Amygdala (tissue), 56 donors: Measurements from ENCODE around the gene ATAD3C.
A peak's percentile ranks its signal among the peaks of the same experiment; 100 is the strongest.
"Not testable (repeated sequence)": the region's sequence is repeated elsewhere in the genome, so short reads cannot be mapped to it uniquely, and the experiment has no call there.

ENCODE experiments used
- DNase-seq, 56 donors: peaks; one replicate each; lab custom pipeline; 2025; lab: John Stamatoyannopoulos, UW

The ATAD3C gene, protein sequence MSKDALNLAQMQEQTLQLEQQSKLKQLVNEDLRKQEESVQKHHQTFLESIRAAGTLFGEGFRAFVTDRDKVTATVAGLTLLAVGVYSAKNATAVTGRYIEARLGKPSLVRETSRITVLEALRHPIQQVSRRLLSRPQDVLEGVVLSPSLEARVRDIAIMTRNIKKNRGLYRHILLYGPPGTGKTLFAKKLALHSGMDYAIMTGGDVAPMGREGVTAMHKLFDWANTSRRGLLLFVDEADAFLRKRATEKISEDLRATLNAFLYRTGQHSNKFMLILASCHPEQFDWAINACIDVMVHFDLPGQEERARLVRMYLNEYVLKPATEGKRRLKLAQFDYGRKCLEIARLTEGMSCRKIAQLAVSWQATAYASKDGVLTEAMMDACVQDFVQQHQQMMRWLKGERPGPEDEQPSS

DNA sequence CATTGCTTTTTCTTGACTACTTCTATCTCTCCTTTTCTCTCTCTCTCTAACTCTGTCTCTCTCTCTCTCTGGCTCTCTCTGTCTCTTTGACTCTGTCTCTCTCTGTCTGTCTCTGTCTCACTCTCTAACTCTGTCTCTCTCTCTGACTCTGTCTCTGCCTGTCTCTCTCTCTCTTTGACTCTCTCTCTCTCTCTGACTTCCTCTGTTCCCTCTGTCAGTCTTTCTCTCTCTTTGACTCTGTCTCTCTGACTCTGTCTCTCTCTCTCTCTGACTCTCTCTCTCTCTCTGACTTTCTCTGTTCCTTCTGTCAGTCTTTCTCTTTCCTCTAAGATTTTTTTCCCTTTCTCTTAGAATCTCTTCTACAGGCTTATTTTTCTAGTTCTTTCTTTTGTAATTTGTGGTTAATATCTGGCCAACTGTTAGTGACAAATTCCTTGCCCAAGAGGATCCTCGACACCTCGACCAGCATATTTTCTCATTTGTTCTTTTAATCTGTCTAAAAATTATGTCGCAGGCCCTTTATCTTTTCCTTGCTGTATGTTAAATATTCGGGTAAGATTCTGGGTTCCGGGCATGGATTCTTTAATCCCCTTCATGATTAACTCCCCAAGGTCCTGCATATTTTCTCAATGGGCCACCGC is at the start of gene ATAD3C:
TSS of gene ATAD3C (plus strand) at position 591 of the 641 bp plus-strand sequence. CDS start 995 bp downstream, outside the sequence.
- no peak for DNase-seq

GRCh38 chr1:1399872-1400575 is 49.5 kb upstream of the ATAD3C start:
- DNase-seq: no peak

GRCh38 chr1:1400576-1401456 is 48.7 kb upstream of the ATAD3C start:
- no peak for DNase-seq

DNA sequence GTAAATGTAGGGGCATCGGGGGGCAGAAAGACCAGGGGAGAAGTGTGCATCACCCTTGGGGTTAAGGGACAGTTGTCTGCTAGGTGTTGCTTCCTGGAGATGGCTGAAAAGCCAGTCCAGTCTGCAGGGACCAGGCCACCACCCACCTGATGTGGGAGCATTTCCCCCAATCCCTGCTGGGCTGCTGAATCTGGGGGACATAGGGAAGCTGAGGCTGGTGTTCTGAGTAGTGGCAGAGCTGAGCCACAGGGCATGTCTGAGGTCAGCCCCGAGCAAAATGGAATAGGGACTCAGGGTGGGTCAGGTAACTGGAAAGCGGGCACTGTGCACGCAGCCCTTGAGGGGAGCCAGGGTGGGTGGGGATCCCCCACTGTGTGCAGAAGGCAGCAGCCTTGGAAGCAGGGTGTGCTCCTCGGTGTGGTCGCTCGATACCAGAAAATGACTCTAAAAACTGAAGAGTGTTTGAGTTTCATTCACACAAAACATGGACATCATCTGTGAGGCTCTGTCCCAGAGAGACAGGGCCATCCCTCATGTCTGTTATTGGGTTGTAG is 48.0 kb upstream of the ATAD3C start:
- DNase-seq: no peak

DNA sequence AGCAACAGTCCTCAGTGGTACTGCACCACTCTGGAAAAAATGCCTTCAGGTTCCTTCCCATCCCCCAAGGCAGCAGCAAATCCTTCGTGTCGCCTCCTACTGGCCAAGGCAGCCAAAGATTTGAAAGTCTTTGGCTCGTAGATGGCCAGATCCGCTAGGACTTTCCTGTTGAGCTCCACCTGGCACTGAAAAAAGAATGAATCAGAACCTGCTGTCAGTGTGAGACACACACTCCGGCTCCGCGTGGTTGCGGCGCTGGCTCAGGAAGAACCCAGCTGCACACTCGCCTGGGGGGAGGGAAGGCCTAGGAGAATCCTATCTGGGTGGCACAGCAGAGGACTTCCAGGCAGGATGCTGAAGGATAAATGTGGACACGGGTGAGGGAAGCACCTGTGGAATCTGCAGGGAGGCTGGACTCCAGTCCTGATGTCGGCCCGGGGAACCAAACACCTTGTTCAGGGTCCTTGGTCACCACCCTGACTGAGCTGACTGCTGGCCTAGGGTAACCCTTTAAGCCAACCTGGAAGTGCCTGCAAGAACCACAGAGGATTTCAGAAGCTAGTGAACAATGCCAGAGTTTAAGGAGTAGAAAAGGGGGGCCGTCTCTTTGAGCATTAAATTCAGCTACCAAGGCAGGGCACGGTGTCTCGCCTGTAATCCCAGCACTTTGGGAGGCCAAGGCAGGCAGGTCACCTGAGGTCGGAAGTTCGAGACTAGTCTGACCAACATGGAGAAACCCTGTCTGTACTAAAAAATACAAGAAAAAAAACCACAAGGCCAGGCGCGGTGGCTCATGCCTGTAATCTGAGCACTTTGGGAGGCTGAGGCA is 47.2 kb upstream of the ATAD3C start:
- no peak for DNase-seq

- DNase-seq: not testable (repeated sequence)
Measured at GRCh38 chr1:1402901-1403392, 46.5 kb upstream of the ATAD3C start.

GRCh38 chr1:1403653-1404052 is 45.8 kb upstream of the ATAD3C start:
- peak in 2 of 56 donors; percentile 30 to 43 for DNase-seq

DNA sequence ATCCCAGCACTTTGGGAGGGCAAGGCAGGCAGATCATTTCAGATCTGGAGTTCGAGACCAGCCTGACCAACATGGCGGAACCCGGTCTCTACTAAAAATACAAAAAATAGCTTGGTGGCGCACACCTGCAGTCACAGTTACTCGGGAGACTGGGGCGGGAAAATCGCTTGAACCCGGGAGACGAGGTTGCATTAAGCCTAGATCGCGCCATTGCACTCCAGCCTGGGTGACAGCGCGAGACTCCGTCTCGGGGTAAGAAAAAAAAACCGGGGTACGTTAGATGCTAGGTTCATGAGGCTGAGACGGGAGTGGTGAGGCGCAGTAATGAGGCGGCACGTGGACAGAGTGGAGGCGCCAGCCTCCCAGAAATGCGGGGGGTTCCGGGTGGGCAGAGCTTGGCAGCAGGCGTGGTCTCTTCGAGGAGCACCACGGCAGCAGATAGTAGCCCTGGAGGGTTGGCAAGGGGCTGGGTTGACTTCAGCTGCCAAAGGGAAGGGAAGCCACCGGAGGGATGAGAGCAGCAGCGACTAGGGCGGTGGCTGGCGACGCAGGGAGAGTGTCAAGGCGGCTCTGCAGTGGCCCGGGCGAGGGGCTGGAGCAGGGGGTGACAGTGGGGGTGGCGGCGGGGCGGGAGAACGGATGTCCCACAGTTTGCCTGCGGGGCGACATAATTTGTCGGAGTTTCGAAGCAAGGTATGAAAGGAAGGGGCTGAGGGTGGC is 43.2 kb upstream of the ATAD3C start:
- DNase-seq: no peak

GRCh38 chr1:1406821-1407635 is 42.5 kb upstream of the ATAD3C start, which contains the start of gene MRPL20:
Gene MRPL20, minus strand, starts transcription at chr1:1407293. Its CDS starts 76 bp downstream, at chr1:1407217.
- DNase-seq: peak; percentile 60 to 97 (median 88)

GRCh38 chr1:1407636-1408318 is 41.7 kb upstream of the ATAD3C start:
- DNase-seq: no peak

GRCh38 chr1:1410238-1410637 is 39.3 kb upstream of the ATAD3C start:
- not testable (repeated sequence) for DNase-seq

DNA sequence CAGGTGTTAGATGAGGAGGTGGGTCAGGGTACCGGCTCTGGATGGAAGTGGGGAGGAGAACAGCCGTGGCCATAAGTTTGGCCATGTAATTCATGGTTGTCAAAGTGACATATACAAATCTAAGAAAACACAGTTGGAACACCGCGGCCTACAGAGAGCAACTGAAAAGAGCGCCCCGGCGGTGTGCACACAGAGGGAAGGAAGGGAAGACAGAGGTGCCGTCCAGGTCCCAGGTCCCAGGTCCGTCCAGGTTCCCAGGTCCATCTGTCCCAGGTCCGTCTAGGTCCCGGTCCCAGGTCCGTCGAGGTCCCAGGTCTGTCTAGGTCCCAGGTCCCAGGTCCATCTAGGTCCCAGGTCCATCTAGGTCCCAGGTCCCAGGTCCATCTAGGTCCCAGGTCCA is 37.9 kb upstream of the ATAD3C start:
- no peak for DNase-seq

- not testable (repeated sequence) for DNase-seq
Measured at GRCh38 chr1:1412311-1412902, 37.1 kb upstream of the ATAD3C start.

DNA sequence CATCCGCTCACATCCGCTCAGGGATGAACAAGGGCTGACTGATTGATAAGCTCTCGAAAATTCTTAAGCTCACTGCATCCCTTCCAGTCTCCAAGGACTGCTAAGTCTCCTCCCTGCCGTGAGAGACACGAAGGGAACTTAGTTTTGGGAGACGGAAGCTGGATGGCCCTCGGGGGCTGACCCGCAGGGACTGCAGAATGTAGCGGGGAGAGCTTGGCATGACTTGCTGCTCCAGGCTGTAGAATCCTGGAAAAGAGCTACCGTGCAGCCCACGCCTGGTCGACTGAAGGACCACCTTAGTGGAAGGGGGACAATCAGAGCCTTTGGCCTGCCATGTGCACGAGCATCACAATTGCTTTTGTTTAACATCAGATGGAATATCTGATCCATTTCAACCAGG is 33.7 kb upstream of the ATAD3C start:
- DNase-seq: no peak

DNA sequence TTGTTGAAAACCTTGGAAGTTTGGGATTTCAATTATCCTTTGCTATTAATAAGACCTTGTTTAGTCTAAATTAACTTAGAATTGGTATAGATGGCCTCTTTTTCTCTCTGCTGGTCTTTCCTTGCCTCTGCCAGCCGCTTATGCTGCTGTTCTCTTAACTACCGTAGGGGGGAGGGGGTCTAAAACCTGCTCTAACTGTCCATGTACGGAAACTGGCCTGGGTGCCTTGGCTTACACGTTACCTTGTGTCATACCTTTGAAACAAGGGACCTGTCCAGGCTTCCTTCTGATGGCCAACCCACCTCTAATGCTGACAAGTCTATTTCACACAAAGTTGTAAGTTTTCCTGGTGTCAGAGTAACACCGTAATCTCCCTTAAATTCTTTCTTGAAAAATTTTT is 32.1 kb upstream of the ATAD3C start:
- DNase-seq: not testable (repeated sequence)

DNA sequence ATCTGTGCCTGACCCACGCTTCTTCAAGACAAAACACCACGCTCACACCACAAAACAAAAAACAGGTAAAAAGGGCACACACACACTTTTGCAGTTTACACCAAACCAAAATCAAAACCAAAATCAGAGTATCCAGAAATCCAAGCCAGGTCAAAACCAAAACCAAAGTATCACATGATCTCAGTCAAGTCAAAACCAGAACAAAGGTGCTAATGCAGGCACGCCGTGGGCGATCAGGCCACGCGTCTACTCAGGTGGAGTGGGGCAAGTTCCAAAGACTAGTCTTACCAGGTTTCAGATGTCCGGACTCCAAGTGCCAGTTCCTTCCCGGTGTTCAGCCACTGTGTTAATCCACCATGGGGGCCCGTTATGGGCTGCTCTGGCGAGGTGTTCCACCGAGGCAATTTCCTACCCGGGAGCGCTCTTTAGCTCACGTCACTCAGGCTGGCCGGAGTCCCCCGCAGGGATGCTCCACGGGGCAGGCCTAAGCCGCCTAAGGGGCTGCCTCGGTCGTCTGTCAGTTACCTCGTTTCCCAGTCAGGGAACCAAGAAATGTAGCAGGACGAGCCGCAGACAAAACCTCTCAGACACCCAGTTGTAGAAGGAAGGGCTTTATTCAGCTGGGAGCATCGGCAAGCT is 31.5 kb upstream of the ATAD3C start:
- DNase-seq: not testable (repeated sequence)
